ENCODE data around the gene F7.
"Not testable (repeated sequence)": the region's sequence is repeated elsewhere in the genome, so short reads cannot be mapped to it uniquely, and the experiment has no call there.

The F7 gene

DNA sequence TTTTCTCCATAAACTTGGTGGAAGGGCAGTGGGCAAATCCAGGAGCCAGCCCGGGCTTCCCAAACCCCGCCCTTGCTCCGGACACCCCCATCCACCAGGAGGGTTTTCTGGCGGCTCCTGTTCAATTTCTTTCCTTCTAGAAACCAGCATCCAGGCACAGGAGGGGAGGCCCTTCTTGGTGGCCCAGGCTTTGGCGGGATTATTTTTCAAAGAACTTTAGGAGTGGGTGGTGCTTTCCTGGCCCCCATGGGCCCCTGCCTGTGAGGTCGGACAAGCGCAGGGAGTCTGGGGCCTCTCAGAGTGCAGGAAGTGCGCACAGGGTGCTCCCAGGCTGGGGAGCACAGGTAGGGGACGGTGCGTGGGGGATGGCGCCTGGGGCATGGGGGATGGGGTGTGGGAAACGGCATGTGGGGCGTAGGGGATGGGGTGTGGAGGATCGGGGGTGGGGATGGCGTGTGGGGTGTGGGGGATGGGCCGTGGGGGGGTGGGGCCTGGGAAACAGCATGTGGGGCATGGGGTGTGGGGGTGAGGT, 396 bp downstream of the F7 start:
- no peak for DNase-seq

DNA sequence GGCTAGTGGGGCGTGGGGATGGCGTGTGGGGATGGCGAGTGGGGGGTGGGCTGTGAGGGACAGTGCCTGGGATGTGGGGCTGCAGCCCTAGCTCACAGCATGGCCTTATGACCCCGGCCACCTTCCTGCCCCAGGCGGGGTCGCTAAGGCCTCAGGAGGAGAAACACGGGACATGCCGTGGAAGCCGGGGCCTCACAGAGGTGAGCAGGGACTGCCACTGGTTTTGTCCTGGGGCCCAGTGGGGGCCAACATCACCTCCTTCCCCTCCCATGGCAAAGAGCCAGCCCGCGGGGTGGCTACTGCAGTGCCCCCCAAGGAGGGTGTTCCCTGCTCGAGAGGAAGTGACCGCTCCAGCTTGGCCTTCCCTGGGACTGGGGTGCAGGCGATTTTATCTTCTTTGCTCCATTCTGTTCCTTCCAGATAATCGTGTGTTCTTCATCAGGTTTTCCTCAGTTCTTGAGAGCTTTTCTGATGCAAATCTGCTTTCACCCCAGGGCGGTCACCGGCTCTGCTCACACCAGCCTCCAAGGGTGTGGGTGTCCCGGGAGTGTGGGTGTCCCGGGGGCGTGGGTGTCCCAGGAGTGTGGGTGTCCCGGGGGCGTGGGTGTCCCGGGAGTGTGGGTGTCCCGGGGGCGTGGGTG, 1.2 kb downstream of the F7 start:
- DNase-seq = no peak

DNA sequence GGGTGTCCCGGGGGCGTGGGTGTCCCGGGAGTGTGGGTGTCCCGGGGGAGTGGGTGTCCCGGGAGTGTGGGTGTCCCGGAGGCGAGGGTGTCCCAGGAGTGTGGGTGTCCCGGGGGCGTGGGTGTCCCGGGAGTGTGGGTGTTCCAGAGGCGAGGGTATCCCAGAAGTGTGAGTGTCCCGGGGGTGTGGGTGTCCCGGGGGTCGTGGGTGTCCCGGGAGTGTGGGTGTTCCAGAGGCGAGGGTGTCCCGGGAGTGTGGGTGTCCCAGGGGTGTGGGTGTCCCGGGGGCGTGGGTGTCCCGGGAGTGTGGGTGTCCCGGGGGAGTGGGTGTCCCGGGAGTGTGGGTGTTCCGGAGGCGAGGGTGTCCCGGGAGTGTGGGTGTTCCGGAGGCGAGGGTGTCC, 2.9 kb downstream of the F7 start:
- not testable (repeated sequence) for DNase-seq

GRCh38 chr13:113109151-113110047, 3.8 kb downstream of the F7 start:
- no peak for DNase-seq

DNA sequence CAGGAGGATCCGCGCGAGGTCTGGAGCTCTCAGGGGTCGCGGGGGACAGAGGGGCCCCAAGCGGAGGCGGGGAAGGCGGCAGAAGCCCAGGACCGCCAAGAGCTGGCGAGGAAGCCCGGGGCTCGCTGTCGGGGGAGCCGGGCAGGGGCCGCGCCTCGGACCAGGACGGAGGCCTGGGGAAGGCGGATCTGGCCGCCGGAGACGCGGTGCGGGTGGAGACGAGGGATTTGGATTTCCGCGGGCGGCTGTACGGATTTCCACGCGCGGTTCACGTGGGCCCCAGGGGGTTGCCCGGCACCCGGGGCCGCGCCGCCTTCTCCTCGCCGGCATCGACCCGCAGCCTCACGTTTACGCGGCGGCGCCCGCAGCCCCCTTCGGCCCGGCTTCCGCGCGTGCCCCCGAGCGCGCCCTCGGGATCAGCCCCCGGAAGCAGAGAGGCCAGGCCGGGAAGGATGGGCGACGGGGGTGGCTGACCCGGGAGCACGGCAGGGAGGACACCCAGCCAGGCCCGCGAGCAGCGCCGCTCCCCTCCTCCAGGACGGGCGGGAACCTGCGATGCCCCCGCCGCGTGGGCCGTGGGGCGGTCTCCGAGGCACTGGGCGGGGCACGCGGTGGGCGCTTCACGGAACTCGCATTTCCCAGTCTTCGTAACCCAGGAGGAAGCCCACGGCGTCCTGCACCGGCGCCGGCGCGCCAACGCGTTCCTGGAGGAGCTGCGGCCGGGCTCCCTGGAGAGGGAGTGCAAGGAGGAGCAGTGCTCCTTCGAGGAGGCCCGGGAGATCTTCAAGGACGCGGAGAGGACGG, 4.7 kb downstream of the F7 start:
- no peak for DNase-seq

GRCh38 chr13:113110852-113111315, 5.3 kb downstream of the F7 start:
- DNase-seq = no peak

DNA sequence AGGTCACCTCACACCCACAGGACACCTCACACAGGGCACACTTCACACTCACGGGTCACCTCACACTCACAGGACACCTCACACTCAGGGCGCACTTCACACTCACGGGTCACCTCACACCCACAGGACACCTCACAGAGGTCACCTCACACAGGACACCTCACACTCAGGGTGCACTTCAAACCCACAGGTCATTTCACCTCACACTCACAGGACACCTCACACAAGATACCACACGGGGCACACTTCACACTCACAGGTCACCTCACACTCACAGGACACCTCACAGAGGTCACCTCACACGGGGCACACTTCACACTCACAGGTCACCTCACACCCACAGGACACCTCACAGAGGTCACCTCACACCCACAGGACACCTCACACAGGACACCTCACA, 6.2 kb downstream of the F7 start:
- not testable (repeated sequence) for DNase-seq

GRCh38 chr13:113112475-113112874, 6.9 kb downstream of the F7 start:
- DNase-seq = not testable (repeated sequence)

DNA sequence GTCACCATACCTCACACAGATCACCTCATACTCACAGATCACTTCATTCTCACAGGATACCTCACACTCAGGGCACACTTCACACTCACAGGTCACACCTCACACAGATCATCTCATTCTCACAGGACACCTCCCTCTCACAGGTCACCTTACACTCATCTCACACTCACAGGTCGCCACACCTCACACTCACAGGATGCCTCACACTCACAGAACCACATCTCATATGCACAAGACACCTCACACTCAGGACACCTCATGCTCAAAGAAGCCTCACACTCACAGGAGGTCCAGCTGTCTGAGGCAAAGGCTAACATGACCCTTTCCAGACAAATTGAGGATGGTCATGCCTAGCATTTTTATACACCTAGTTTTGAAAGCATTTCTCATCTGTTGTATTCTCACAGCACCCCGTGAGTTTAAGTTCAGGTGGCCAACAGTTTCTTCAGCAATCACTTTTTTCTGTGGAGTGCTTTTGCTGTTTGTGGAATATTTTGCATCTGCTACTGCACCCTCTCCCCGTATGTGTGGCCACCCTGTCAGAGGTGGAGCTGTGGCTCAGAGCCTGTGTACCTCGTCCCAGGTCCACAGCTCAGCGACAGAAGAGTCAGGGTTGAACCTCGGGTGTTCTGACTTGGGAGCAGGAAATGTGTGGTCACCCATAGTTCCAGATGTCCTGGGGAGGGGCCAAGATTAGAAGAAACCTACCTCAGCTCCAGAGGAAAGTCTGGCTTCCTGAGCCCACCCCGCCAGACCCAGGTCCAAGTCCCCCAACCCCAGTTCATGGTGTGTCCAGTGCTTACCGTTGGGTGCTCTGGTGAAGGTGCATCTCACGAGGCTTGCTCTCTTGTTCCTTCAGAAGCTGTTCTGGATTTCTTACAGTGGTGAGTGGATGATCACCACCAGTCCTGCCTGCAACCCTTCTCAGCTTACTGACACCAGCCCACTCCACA, 7.6 kb downstream of the F7 start:
- DNase-seq = no peak

DNA sequence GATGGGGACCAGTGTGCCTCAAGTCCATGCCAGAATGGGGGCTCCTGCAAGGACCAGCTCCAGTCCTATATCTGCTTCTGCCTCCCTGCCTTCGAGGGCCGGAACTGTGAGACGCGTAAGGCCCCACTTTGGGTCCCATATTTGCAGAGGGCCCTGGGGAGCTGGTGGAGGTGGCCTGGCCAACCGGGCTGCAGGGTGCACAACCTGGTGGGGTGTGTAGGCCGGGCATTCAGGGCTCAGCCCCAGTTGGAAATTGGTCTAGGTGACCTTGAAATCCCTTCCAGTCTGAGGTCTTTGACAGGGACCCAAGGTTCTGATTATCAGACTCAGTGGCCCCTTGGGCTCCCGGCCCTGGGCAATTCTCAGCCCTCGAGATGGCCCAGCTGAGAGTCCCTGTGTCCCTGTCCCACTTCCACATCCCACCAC, 8.3 kb downstream of the F7 start:
- DNase-seq = no peak

DNA sequence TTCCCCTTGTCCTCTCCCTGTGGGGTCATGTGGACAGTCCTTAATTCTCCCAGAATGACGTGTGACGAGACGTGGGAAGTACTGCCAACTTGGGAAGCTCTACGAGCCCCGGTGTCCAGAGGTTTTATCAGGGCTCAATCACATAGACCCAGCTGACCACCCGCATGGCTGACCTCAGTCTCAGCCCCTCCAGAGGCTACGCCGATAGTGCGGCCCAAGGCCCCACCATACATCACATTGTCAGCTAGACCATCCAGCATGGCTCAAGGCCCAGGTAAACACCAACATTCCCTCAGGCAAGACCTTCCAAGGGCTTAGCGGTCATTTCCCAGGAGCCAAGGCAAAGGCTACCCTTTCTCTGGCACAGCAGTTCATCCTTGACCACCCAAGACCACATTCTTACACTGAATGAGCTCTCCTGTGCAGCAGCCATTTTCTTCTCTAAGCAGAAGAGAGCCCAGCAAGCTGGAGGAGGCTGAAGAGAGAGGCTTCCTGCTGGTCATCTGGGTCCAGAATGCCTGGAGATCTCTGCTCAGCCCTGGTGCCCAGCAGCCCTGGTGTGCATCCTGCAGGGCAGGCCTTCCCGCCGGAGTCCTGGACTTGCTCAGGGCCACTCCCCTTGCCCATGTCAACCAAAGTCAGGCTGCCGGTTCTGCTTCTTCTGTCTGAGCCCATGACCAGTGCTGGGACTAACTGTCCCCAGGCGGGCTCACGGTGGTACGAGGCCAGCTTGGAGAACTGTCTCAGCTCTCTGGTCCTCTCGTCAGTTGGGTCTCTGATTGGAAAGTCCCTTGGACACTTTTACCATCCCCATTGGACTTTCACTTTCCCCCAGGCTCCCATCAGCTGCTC, 9.1 kb downstream of the F7 start:
- no peak for DNase-seq

DNA sequence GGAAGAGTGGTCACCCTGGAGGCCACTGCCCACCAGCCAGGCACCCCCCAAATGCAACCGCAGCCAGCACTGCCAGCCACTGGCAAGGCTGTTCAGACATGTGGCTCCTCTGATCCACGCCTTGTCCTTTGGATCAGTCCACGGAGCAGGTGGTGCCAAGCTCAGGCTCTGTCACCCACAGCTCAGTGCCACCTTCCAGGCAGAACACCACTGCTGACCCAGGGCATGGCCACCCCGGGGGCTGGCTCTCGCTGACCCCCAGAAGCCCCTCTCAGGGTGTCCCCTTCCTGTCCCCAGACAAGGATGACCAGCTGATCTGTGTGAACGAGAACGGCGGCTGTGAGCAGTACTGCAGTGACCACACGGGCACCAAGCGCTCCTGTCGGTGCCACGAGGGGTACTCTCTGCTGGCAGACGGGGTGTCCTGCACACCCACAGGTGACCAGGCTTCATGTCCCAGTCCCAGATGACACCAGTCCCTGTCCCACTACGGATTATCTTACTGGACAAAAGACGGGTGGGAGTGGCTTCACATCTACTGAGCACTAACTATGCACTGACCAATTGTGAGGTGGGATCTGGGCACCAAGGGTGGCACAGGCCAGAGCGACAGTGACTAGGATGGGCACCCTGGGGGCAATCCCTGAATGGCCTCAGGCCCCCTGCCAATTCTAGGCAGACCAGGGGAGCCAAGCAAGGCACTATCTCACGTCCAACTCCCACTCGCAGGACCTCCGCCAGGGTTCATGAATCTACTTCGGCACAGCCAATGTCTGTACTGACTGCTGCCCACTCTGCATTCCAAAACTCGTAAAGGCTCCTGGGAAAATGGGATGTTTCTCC, 10.0 kb downstream of the F7 start:
- no peak for DNase-seq

DNA sequence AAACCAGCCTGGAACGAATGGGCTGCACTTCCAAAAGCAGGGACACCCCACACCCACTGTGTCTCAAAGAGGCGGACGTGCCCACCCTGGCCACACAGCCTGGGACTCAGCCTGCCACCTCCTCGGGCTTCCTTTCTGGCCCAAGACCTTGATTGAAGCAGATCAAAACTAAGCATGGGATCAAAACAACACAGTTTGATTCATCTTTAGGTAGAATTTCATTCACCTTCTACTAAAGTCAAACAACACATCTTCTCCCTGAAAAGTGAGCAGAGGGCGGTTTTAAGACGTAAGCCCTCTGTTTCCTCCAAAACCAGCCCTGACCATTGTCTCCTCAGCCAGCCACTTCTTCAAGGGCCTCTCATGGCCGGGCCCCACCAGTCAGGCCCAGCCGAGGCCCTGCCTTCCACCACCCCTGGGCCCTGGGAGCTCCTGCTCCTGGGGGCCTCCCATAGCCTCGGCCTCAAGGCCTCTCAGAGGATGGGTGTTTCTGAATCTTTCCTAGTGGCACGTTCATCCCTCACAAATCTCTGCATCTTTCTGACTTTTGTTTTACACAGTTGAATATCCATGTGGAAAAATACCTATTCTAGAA, 10.7 kb downstream of the F7 start:
- no peak for DNase-seq

GRCh38 chr13:113116871-113117271, 11.3 kb downstream of the F7 start:
- DNase-seq = no peak

DNA sequence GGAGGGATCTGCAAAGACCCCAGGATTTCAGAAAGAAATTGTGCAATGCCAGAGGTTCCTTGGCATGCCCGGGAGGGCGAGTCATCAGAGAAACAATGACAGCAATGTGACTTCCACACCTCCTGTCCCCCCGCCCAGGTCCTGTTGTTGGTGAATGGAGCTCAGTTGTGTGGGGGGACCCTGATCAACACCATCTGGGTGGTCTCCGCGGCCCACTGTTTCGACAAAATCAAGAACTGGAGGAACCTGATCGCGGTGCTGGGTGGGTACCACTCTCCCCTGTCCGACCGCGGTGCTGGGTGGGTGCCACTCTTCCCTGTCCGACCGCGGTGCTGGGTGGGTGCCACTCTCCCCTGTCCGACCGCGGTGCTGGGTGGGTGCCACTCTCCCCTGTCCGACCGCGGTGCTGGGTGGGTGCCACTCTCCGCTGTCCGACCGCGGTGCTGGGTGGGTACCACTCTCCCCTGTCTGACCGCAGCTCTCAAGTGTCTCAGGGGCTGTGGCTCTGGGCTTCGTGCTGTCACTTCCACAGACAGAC, 11.8 kb downstream of the F7 start:
- no peak for DNase-seq

DNA sequence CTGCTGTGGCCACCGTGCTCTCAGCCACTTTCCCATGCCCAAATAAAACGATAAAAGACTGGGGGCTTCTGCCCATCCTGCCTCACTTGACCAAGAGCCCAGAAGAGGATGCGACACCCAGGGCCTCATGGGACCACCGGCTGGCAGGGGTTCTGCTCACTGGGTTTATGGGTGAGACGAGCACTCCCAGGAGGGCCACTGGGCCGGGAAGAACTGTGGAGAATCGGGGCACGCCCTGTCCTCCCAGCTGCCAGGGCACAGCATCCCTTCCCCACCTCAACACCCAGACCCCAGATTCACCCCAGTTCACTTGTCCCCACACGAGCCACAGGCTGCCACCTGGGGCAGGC, 12.3 kb downstream of the F7 start:
- DNase-seq = no peak

DNA sequence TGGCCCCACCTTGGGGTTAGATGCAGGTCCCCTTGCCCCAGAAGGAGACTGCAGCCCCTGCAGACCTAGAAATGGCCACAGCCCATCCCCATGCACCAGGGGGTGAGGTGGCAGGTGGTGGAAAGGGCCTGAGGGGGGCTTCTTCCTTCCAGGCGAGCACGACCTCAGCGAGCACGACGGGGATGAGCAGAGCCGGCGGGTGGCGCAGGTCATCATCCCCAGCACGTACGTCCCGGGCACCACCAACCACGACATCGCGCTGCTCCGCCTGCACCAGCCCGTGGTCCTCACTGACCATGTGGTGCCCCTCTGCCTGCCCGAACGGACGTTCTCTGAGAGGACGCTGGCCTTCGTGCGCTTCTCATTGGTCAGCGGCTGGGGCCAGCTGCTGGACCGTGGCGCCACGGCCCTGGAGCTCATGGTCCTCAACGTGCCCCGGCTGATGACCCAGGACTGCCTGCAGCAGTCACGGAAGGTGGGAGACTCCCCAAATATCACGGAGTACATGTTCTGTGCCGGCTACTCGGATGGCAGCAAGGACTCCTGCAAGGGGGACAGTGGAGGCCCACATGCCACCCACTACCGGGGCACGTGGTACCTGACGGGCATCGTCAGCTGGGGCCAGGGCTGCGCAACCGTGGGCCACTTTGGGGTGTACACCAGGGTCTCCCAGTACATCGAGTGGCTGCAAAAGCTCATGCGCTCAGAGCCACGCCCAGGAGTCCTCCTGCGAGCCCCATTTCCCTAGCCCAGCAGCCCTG, 12.8 kb downstream of the F7 start:
- no peak for DNase-seq

GRCh38 chr13:113119166-113119821, 13.7 kb downstream of the F7 start:
- no peak for DNase-seq

Data from bone marrow (tissue), 2 donors.